GM13977 (cell line): ENCODE measurements around the gene RBCK1.

Experiments
- DNase-seq: peaks from one replicate; pipeline ENCODE4 v3.0.0; 2012; ENCODE audit warnings: low spot score
- in situ Hi-C: fragments of 300-500 bp; cut with MboI; formaldehyde crosslinking; loops from one replicate; pipeline ENCODE4 v1.12.0; 2022; ENCODE audit warnings: low sequenced_read_pairs, low pct_unique_long_range_greater_than_20kb, mixed read lengths, inconsistent platforms; ENCODE audit not compliant: unreplicated experiment
- TF ChIP-seq, protein P1 (sequence below): IDR thresholded peaks from 2 replicates; pipeline ENCODE4 v1.5.1; 2012; ENCODE audit warnings: mild to moderate bottlenecking, control low read depth; ENCODE audit not compliant: insufficient read depth; ENCODE audit errors: extremely low read depth, missing control alignments

Gene RBCK1

DNA sequence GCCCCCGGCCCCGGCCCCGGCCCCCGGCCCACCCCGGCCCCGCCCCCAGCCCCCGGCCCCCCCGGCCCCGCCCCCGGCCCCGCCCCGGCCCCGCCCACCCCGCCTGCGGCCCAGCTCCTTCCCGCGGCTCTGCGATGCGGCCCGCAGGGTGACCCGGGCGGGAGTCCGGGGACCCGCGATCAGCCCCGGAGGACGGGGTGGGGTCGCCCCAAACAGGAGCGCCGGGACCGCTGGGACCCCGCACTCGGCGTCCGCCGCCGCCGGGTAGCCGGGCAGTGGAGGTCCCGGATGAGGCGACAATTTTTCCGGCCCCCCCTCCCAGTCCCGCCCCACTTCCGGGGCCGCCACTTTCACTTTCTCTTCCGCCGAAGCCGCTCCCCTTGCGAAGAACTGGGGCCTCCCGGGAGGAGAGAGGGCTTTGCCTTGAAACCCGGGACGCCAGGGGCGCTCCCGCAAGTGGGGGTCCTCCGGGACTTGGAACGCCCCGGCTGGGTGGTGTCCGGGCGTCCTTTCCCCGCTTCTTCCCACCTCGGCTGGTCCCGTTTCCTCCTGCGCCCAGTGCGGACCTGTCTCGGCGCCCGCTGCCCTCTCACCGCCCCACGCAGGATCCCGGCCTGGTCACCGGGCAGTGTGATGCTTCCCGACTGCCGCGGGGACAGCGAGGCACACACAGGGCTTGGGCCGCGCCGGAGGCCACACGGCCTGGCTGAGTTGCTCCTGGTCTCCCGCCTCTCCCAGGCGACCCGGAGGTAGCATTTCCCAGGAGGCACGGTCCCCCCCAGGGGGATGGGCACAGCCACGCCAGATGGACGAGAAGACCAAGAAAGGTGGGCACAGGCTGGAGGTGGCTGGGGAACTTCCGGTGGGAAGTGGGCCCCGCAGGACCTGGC lies at the start of gene RBCK1:
TSS of gene RBCK1 (plus strand) at position 347 of the 890 bp plus-strand sequence. CDS start at position 806, 459 bp downstream.
- DNase-seq, result peak; percentile 99
- TF ChIP-seq, protein P1, sequence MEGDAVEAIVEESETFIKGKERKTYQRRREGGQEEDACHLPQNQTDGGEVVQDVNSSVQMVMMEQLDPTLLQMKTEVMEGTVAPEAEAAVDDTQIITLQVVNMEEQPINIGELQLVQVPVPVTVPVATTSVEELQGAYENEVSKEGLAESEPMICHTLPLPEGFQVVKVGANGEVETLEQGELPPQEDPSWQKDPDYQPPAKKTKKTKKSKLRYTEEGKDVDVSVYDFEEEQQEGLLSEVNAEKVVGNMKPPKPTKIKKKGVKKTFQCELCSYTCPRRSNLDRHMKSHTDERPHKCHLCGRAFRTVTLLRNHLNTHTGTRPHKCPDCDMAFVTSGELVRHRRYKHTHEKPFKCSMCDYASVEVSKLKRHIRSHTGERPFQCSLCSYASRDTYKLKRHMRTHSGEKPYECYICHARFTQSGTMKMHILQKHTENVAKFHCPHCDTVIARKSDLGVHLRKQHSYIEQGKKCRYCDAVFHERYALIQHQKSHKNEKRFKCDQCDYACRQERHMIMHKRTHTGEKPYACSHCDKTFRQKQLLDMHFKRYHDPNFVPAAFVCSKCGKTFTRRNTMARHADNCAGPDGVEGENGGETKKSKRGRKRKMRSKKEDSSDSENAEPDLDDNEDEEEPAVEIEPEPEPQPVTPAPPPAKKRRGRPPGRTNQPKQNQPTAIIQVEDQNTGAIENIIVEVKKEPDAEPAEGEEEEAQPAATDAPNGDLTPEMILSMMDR, result no peak
- in situ Hi-C loops, result no loop called here

- DNase-seq, result no peak
- TF ChIP-seq, protein P1, result no peak
- in situ Hi-C loops, result loop anchor here (10.0 kb wide), 1 partner anchor 116 kb away; no protein-coding TSS in a partner anchor
Observed at GRCh38 chr20:358891-359555, 49.1 kb upstream of the RBCK1 start.

DNA sequence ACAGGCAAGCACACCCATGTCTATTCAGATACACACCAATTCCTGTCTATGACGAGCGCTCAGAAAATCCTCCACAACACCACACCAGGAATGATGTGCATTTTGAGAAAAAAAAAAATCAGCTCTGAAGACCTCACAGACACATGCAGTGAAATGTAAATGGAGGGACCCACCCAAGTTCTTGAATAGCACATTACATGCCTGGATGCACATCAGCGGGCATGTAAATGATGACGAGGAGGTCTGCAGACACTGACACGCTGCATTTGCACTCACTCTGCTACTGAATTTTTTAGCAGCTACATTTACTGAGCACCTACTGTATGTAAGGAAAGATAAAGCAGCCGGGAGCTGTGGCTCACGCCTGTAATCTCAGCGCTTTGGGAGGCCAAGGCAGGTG lies 46.5 kb upstream of the RBCK1 start:
- in situ Hi-C loops, result no loop called here
- DNase-seq, result peak; percentile 64
- TF ChIP-seq, protein P1, result no peak

DNA sequence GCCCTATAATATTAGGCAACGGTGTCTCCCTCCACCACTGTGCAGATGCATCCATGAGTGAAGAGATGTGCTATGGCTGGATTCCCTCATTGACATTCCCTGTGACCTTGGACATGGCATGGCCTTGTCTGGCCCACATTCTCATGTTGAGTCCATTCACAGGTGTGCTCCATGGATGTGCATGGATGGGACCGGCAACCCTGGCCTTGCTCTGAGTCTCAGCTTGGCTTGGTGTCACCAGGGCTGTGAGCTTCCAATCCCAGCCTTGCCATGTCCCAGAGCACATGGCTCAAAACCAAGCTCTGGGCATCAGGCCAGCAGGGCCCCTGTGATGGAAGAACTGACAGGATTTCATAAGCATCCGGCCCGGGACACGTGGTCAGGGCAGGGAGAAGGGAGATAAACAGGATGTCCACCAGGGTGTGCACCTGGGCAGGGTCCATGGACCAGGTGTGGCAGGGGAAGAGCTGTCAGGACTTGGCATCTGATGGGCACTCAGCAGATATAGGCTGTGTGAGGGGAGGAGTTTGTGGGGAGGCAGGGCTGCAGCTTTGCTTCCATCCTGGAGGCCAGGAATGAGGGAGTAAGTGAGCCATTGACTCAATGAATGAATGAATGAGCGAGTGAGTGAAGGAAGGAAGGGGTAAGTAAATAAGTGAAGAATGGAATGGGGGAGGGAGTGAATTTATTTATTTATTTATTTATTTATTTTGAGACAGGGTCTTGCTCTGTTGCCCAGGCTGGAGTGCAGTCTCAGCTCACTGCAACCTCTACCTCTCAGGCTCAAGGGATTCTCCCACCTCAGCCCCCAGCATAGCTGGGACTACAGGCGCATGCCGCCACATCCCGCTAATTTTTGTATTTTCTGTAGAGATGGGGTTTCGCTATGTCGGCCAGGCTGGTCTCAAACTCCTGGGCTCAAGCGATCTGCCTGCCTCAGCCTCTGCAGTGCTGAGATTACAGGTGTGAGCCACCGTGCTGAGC lies 45.5 kb upstream of the RBCK1 start:
- TF ChIP-seq, protein P1, result peak; percentile 29
- no peak for DNase-seq
- in situ Hi-C loops, result no loop called here

GRCh38 chr20:363319-364078 lies 44.6 kb upstream of the RBCK1 start:
- no peak for DNase-seq
- in situ Hi-C loops, result no loop called here
- TF ChIP-seq, protein P1, result no peak
